Measurements from ENCODE around the gene G3BP2.

- TF ChIP-seq CTCF (IDR thresholded peaks at IDR 0.05; ENCODE audit: low read length) (no peak), EZH2 (IDR thresholded peaks at IDR 0.05; ENCODE audit: borderline replicate concordance, low read length) (no peak)
These were observed 49.2 kb upstream of the G3BP2 start for GRCh38 chr4:75722417-75722816.
